Mesodermal cell (in vitro differentiated cells): ENCODE data around the gene PARD3B.

Experiments
- H3K27ac ChIP-seq: 2 replicates; pipeline ENCODE4 v1.7.0; 2013; ENCODE audit warnings: mild to moderate bottlenecking, low read depth, low read length, moderate library complexity; ENCODE audit not compliant: severe bottlenecking
- H3K36me3 ChIP-seq: 2 replicates; pipeline ENCODE4 v1.7.1; 2013; ENCODE audit warnings: mild to moderate bottlenecking, low read length, moderate library complexity; ENCODE audit not compliant: control insufficient read depth, insufficient read depth
- H3K4me1 ChIP-seq: one replicate; pipeline ENCODE4 v1.7.1; 2013; ENCODE audit warnings: mild to moderate bottlenecking, low read length; ENCODE audit not compliant: insufficient read depth, control insufficient read depth, poor library complexity, severe bottlenecking
- H3K4me3 ChIP-seq: 2 replicates; pipeline ENCODE4 v1.7.0; 2013; ENCODE audit warnings: low read length, control low read depth, mild to moderate bottlenecking; ENCODE audit not compliant: insufficient read depth, poor library complexity, severe bottlenecking; ENCODE audit errors: extremely low read depth
- H3K9me3 ChIP-seq: 2 replicates; pipeline ENCODE4 v1.7.1; 2013; ENCODE audit warnings: mild to moderate bottlenecking, low read length, moderate library complexity; ENCODE audit not compliant: control insufficient read depth
- WGBS, 2 experiments: methylation state at CpG; one replicate each; pipeline ENCODE4 v1.1.5; 2013; ENCODE audit warnings: missing lambda C conversion rate in 2 of 2; ENCODE audit not compliant: insufficient coverage in 2 of 2; 5-methylcytosine and 5-hydroxymethylcytosine counted together

Gene PARD3B

DNA sequence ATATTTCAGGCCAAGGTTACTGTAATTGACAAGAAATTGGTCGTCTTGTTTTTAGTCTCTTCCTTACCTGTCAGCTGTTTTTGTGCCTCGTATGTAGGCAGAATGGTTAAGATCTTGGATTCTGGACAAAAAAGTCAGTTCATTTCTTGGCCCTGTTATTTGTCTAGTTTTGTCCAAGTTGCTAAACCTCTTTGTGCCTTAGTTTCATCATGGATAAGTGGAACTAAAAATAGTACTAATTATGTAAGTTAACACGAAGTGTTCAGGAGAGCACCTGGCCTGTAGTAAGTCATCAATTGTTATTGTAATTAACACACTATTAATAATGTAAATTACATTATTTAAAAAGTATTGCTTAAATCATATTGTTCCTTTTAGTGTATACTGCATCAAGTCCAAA is 148.0 kb downstream of the PARD3B start:
- WGBS, 2 experiments: 100% methylated on average over 1 of the region's 3 CpGs
- Histone ChIP-seq H3K27ac (no peak overlapping the region), H3K4me3 (no peak overlapping the region), H3K36me3 (no peaks in the 10 kb centered on the region), H3K9me3 (no peaks in the 10 kb centered on the region), H3K4me1 (no peaks in the 10 kb centered on the region)

GRCh38 chr2:204695506-204695905 is 150.2 kb downstream of the PARD3B start:
- no CpG with 5 or more reads among the region's 1 CpG for WGBS, 2 experiments
- H3K36me3 ChIP-seq: no peaks in the 10 kb centered on the region
- H3K4me3 ChIP-seq: no peak overlapping the region
- no peaks in the 10 kb centered on the region for H3K4me1 ChIP-seq
- no peak overlapping the region for H3K27ac ChIP-seq
- H3K9me3 ChIP-seq: no peaks in the 10 kb centered on the region

DNA sequence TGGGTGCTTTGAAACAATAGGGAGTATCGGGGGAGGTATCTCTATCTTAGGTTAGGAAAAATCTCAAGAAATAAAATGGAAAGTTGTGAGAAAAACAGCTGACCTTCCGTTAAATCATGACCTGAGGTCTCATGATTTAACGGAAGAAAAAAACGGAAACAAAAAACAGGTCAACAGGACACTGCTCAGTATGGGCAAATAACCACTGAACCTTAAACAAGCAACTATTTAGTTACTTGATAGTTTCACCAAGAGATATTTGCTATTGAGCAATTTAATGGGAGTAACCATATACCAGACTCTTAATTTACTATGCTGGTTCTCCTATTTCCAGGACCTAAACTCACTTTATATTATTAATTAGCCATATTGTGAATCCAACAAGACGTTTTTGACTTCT is 150.8 kb downstream of the PARD3B start:
- WGBS, 2 experiments: 96 to 100% methylated on average over 3 to 4 of the region's 5 CpGs
- Histone ChIP-seq H3K9me3 (no peaks in the 10 kb centered on the region), H3K27ac (no peak overlapping the region)

GRCh38 chr2:204705243-204705932 is 160.1 kb downstream of the PARD3B start:
- Histone ChIP-seq H3K4me3 (no peak overlapping the region), H3K9me3 (no peaks in the 10 kb centered on the region), H3K36me3 (no peaks in the 10 kb centered on the region), H3K4me1 (peaks cover 11% of the 10 kb centered on the region), H3K27ac (no peak overlapping the region)
- WGBS, 2 experiments: 56 to 94% methylated on average over 2 to 3 of the region's 4 CpGs

More for the DNA sequence above, 150.8 kb downstream of the PARD3B start:
- H3K4me1 ChIP-seq: no peaks in the 10 kb centered on the region
- no peaks in the 10 kb centered on the region for H3K36me3 ChIP-seq
- H3K4me3 ChIP-seq: no peak overlapping the region

- WGBS, 2 experiments: 71 to 90% methylated on average over 2 of the region's 2 CpGs
- Histone ChIP-seq H3K27ac (no peak overlapping the region), H3K36me3 (no peaks in the 10 kb centered on the region)
Observed at GRCh38 chr2:204706939-204707338, 161.7 kb downstream of the PARD3B start.

DNA sequence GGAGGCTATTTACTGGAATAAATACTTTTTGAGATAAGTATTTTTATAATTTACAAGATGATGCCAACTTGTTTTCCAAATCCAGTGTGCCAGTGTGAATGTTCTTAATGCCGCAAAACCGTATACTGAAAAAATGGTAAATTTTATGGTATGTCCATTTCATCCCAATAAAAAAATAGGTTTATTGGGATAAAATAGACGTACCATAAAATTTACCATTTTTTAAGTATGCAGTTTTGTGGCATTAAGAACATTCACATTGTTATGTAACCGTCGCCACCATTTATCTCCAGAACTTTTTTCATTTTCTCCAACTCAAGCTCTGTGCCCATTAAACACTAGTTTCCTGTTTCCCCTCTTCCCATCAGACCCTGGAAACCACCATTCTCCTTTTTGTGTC is 167.9 kb downstream of the PARD3B start:
- Histone ChIP-seq H3K27ac (no peak overlapping the region), H3K9me3 (no peaks in the 10 kb centered on the region), H3K4me3 (no peak overlapping the region), H3K4me1 (no peaks in the 10 kb centered on the region), H3K36me3 (no peaks in the 10 kb centered on the region)
- 33 to 50% methylated on average over 2 of the region's 5 CpGs for WGBS, 2 experiments

More at GRCh38 chr2:204706939-204707338, 161.7 kb downstream of the PARD3B start:
- H3K9me3 ChIP-seq: no peaks in the 10 kb centered on the region
- no peak overlapping the region for H3K4me3 ChIP-seq
- peaks cover 11% of the 10 kb centered on the region for H3K4me1 ChIP-seq

DNA sequence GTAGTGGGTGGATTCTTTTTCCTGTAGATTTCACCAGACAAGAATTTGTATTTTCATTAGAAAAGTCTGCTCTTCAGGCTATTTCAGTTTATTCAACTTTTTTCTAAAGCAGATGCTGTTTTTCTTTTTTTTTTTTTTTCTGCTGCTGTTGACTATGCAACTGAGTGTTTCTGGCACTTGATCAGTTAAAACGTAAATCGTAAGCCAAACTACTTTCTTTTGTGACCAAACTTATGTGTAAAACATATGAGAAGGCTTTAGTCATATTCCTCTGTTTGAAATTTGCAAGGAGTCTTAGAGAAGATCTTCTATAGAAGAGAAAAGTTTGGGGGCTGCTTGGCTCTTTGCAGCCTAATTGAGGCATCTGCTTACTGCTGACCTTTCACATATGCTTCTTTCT is 170.1 kb downstream of the PARD3B start:
- no peaks in the 10 kb centered on the region for H3K4me1 ChIP-seq
- H3K9me3 ChIP-seq: no peaks in the 10 kb centered on the region
- H3K36me3 ChIP-seq: no peaks in the 10 kb centered on the region
- WGBS, 2 experiments: 93% methylated on average over 2 of the region's 2 CpGs; no CpG with 5 or more reads in 1 of the 2 experiments
- H3K27ac ChIP-seq: no peak overlapping the region
- H3K4me3 ChIP-seq: no peak overlapping the region

DNA sequence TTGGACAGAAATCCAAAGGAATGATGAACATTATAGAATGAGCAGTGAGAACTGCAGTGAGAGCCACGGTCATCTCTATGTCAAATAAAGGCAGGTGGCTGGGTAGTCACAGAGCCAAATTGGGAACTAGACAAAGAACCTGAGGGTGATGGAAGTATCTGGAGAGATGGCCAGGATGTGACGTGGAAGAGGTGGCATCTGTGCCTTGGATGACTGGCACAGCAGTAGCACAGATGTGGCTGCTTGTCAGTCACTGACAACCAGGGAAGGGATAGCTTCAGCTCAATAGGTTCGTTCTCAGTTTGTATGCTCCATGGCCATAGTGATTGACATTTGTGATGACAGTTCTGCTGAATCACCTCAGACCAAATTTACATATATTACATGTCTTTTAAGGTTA is 172.3 kb downstream of the PARD3B start:
- Histone ChIP-seq H3K9me3 (no peaks in the 10 kb centered on the region), H3K27ac (no peak overlapping the region), H3K4me1 (no peaks in the 10 kb centered on the region), H3K36me3 (no peaks in the 10 kb centered on the region), H3K4me3 (no peak overlapping the region)
- 90 to 96% methylated on average over 2 to 3 of the region's 3 CpGs for WGBS, 2 experiments

- Histone ChIP-seq H3K36me3 (no peaks in the 10 kb centered on the region), H3K4me1 (no peaks in the 10 kb centered on the region), H3K9me3 (no peaks in the 10 kb centered on the region), H3K4me3 (no peak overlapping the region), H3K27ac (no peak overlapping the region)
- WGBS, 2 experiments: 75 to 100% methylated on average over 1 to 2 of the region's 3 CpGs
Observed at GRCh38 chr2:204718607-204719006, 173.3 kb downstream of the PARD3B start.

- Histone ChIP-seq H3K9me3 (no peaks in the 10 kb centered on the region), H3K4me1 (no peaks in the 10 kb centered on the region), H3K4me3 (no peak overlapping the region), H3K36me3 (no peaks in the 10 kb centered on the region), H3K27ac (no peak overlapping the region)
- WGBS, 2 experiments: 100% methylated on average over 1 of the region's 2 CpGs; no CpG with 5 or more reads in 1 of the 2 experiments
Observed at GRCh38 chr2:204720874-204721273, 175.6 kb downstream of the PARD3B start.

DNA sequence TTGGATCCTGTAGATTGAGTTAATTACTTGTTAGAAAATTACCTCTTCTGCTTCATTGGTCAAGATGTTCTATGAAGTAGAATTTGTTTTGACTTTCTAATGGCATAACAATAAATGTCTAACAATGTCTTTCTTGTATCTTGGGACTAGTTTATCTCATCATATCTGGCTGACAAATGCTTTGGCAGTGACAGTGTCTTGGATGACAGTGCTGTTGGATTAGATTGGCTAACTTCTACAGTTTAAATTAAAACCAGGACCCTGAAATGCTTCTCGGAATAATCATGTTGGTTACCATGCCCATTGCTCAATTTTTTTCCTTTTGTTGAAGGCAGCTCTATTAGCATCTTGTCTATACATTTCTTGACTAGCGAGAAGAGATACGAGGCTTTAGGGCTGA is 176.9 kb downstream of the PARD3B start:
- Histone ChIP-seq H3K27ac (no peak overlapping the region), H3K4me1 (no peaks in the 10 kb centered on the region), H3K36me3 (no peaks in the 10 kb centered on the region), H3K9me3 (no peaks in the 10 kb centered on the region), H3K4me3 (no peak overlapping the region)
- 93 to 100% methylated on average over 1 to 3 of the region's 3 CpGs for WGBS, 2 experiments
